DND-41 (cell line): ENCODE measurements around the gene RGS6.

Experiments
- CTCF ChIP-seq: IDR thresholded peaks from 2 replicates; pipeline ENCODE4 v1.5.1; 2012; ENCODE audit warnings: borderline replicate concordance, low read length, moderate library complexity, mild to moderate bottlenecking; ENCODE audit not compliant: poor library complexity, severe bottlenecking; ENCODE audit errors: extremely low read depth
- EZH2 ChIP-seq: IDR thresholded peaks from 3 replicates; pipeline ENCODE4 v1.6.1; 2012; ENCODE audit warnings: borderline replicate concordance, low read depth, mild to moderate bottlenecking, moderate library complexity, low read length, inconsistent platforms; ENCODE audit not compliant: severe bottlenecking

GRCh38 chr14:71996610-71997009, 64.4 kb downstream of the RGS6 start:
- TF ChIP-seq CTCF, result no peak
- TF ChIP-seq EZH2, result no peak
